GM18519 (cell line): Measurements from ENCODE around the gene LOXL4.

Experiments used
- ATAC-seq: cut with Tn5 transposase; IDR thresholded peaks from one replicate; pipeline ENCODE4 v1.9.1; 2021; ENCODE audit warnings: mild to moderate bottlenecking, moderate library complexity; ENCODE audit not compliant: unreplicated experiment, low FRiP score

LOXL4 gene

GRCh38 chr10:98205351-98205750 lies 62.6 kb downstream of the LOXL4 start:
- no peak for ATAC-seq

- no peak for ATAC-seq
These were observed 65.6 kb downstream of the LOXL4 start for GRCh38 chr10:98202378-98202777.

GRCh38 chr10:98201760-98202159 lies 66.2 kb downstream of the LOXL4 start:
- ATAC-seq, result no peak
